A673 (cell line): ENCODE results near the gene SLIT3. TPM values are rescaled to one million over a fixed set of nuclear protein-coding genes. Genes with fewer than 3 reads are reported as not detected.

ENCODE experiments used
- BruUV-seq: library from RNA; stranded (reverse); fragments of 400-500 nt; replicated peaks from 2 replicates; lab custom pipeline; 2021; lab: Mats Ljungman, UMichigan
- CTCF ChIA-PET: fragments of 300-600 bp; sonication (Branson Sonifier 250); formaldehyde crosslinking; loops from one replicate; lab custom pipeline; 2022; ENCODE audit warnings: antibody characterized with exemption; lab: Charles Lee
- POLR2A ChIA-PET: fragments of 300-600 bp; sonication (Branson Sonifier 250); formaldehyde crosslinking; loops from one replicate; lab custom pipeline; 2022; ENCODE audit warnings: antibody characterized with exemption; ENCODE audit not compliant: low non-redundant PET; lab: Charles Lee
- DNase-seq: peaks from one replicate; pipeline ENCODE4 v3.0.0-alpha.2; 2015; ENCODE audit warnings: low spot score
- H3K27ac ChIP-seq: fragments of 200-600 bp; sonication (generic); 2 replicates; pipeline ENCODE4 v1.5.1; 2016; ENCODE audit warnings: mixed run types, low read depth, mild to moderate bottlenecking, mixed read lengths, antibody characterized with exemption, low read length; ENCODE audit not compliant: poor library complexity, severe bottlenecking
- H3K27me3 ChIP-seq: fragments of 200-600 bp; sonication (generic); replicated peaks from 2 replicates; pipeline ENCODE4 v1.6.1; 2017; ENCODE audit warnings: mixed run types, low read depth, mild to moderate bottlenecking, mixed read lengths, antibody characterized with exemption, low read length; ENCODE audit not compliant: insufficient read depth, poor library complexity
- H3K36me3 ChIP-seq: fragments of 200-600 bp; sonication (generic); 2 replicates; pipeline ENCODE4 v1.6.1; 2016; ENCODE audit warnings: mixed run types, mild to moderate bottlenecking, mixed read lengths, antibody characterized with exemption, low read length; ENCODE audit not compliant: insufficient read depth, poor library complexity, severe bottlenecking
- H3K4me1 ChIP-seq: fragments of 200-600 bp; sonication (generic); 2 replicates; pipeline ENCODE4 v1.6.1; 2017; ENCODE audit warnings: mixed run types, mild to moderate bottlenecking, mixed read lengths, antibody characterized with exemption, low read length; ENCODE audit not compliant: insufficient read depth, poor library complexity, severe bottlenecking
- H3K4me3 ChIP-seq: fragments of 200-600 bp; sonication (generic); 2 replicates; pipeline ENCODE4 v1.5.1; 2016; ENCODE audit warnings: low read depth, mixed run types, mild to moderate bottlenecking, mixed read lengths, low read length; ENCODE audit not compliant: poor library complexity, severe bottlenecking
- H3K9me3 ChIP-seq: fragments of 200-600 bp; sonication (generic); 2 replicates; pipeline ENCODE4 v1.6.1; 2016; ENCODE audit warnings: mixed run types, low read depth, mild to moderate bottlenecking, mixed read lengths, antibody characterized with exemption, low read length; ENCODE audit not compliant: poor library complexity, severe bottlenecking
- CTCF ChIP-seq: fragments of 300-800, 200-600 bp; sonication (generic); conservative IDR thresholded peaks from 2 replicates; pipeline ENCODE4 v1.5.1; 2017; ENCODE audit warnings: low read depth, mild to moderate bottlenecking, antibody characterized with exemption, low read length, moderate library complexity, mixed read lengths
- EZH2 ChIP-seq: fragments of 200-600 bp; sonication (generic); IDR thresholded peaks from 2 replicates; pipeline ENCODE4 v1.6.1; 2017; ENCODE audit warnings: borderline replicate concordance, low read depth, mild to moderate bottlenecking, mixed read lengths, antibody characterized with exemption, low read length; ENCODE audit not compliant: poor library complexity, severe bottlenecking
- intact Hi-C: fragments of 100-400 bp; cut with micrococcal nuclease; formaldehyde crosslinking; loops from one replicate; pipeline ENCODE4 v1.10.0; 2022; ENCODE audit not compliant: unreplicated experiment
- total RNA-seq: library from RNA; stranded (reverse); gene quantifications from 2 replicates; pipeline ENCODE4 v1.2.3, GENCODE V29; 2021

Gene SLIT3
- total RNA-seq, 1 experiment from 2014 or later = not detected

GRCh38 chr5:169200125-169200778 is 100.7 kb downstream of the SLIT3 start:
- no TSS peak for BruUV-seq
- POLR2A ChIA-PET = no interaction called here
- TF ChIP-seq EZH2 = no peak
- TF ChIP-seq CTCF = no peak
- peaks cover 10% of the 10 kb centered on the region for H3K27me3 ChIP-seq
- CTCF ChIA-PET = no interaction called here
- no peaks in the 10 kb centered on the region for H3K36me3 ChIP-seq
- H3K9me3 ChIP-seq = no peaks in the 10 kb centered on the region
- no peak for DNase-seq
- no peaks in the 10 kb centered on the region for H3K4me1 ChIP-seq
- H3K4me3 ChIP-seq = no peak overlapping the region
- intact Hi-C loops = no loop called here
- H3K27ac ChIP-seq = no peak overlapping the region

- no peak for DNase-seq
- CTCF ChIA-PET = no interaction called here
- TF ChIP-seq EZH2 = no peak
- TF ChIP-seq CTCF = no peak
- BruUV-seq = no TSS peak
- Histone ChIP-seq H3K4me1 (no peaks in the 10 kb centered on the region), H3K4me3 (no peak overlapping the region), H3K27me3 (peaks cover 14% of the 10 kb centered on the region), H3K27ac (no peak overlapping the region), H3K9me3 (no peaks in the 10 kb centered on the region), H3K36me3 (no peaks in the 10 kb centered on the region)
- intact Hi-C loops = no loop called here
- POLR2A ChIA-PET = no interaction called here
Observed at GRCh38 chr5:169197343-169197742, 103.6 kb downstream of the SLIT3 start.

GRCh38 chr5:169196059-169196458 is 104.9 kb downstream of the SLIT3 start:
- intact Hi-C loops = no loop called here
- Histone ChIP-seq H3K27me3 (peaks cover 14% of the 10 kb centered on the region), H3K4me1 (no peaks in the 10 kb centered on the region), H3K9me3 (no peaks in the 10 kb centered on the region), H3K27ac (no peak overlapping the region), H3K4me3 (no peak overlapping the region), H3K36me3 (no peaks in the 10 kb centered on the region)
- BruUV-seq = no TSS peak
- TF ChIP-seq EZH2 = no peak
- no peak for TF ChIP-seq CTCF
- DNase-seq = no peak
- CTCF ChIA-PET = no interaction called here
- POLR2A ChIA-PET = no interaction called here
